Measurements from ENCODE around the gene MMAB.
A peak's percentile ranks its signal among the peaks of the same experiment; 100 is the strongest.

MMAB gene

DNA sequence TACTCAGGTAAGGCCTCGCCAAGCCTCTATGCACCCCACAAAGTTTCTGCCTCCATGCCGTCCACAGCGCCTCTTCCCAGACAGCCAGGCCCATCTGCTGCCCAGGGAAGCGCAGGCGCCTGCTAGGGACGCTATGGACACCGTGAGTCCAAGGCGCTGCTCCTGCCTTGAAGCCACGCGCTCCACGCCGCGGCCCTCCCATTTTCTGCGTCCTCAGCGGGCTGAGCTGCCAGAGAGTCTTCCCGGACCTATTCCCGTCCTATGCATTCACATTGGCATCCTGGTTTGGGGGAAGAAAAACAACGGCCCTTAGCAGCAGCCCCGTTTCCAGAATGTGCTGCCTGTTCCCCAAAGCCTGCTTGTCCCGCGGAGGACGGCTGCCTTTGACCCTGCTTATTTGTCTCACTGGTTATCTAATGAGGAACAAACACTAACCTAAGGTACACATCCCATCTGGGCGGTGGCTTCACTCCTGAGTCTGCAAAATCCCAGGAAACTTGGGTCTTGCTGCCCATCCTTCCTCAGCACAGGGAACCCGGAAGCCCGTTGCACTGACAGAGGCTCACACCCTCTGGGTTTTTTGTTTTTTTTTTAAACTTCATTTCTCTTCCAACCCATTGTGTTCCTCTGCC, 38.0 kb downstream of the MMAB start:
- DNase-seq = no peak

DNA sequence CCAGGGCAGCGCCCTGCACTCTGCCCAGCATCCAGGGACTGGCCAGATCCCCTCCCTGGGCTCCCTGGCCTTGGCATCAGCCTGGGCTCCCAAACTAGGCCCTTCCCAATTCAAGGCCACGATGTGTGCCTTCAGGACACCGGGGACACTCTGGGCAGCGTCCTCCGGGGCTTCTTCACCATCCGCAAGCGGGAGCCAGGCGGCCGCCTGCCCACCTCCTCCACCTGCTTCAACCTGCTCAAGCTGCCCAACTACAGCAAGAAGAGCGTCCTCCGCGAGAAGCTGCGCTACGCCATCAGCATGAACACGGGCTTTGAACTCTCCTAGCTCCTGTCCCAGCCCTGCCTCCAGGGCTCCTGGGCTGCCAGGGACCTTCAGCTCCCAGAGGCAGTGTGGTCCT, 38.8 kb downstream of the MMAB start:
- no peak for DNase-seq

DNA sequence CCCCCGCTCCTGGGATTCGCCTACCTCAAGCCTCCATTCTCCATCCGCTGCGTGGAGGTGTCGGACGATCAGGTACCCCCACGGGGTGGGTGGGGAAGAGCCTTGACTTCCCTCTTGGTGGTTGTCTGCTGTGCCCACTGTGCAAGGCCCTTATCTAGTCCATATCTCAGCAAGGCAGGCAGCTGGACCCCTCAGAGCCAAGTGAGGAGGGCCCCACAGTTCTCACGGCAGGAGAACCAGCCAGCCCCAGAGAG, 39.9 kb downstream of the MMAB start:
- DNase-seq = no peak

DNA sequence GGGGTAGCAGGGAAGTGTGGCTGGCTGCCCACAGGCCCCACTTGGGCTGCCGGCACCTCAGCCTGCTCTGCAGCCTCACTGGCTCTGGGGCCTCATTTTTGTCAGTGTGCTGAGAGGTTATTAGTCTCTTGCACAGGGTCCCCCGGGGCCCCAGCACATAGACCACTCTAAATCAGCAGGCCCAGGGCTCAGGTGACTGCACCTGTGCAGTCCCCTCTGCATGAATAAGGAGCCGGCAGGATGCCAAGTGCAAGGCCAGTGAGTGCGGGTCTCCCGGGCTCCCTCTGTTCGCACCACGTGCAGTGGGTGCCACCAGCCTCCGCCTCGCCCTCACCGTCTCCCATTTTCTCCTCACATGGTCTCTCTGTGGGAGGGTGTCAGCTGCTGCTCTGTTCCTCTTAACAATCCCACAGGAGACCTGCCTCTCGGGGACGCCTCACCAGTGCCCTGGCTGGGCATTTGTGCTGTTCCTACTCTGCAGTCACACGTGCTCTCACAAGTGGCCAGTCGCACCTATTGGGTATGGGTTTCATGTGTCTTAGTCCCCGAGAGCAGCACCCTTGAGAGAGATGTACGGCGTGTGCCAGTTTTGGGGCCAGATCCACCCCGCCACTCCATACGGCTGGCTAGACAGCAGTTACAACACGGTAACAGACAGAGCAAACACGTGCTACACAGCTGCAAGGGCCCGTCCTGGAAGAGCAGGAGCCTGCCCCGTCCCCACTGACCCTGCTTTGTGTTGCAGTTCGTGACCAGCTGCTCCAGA, 40.4 kb downstream of the MMAB start:
- DNase-seq = no peak

DNA sequence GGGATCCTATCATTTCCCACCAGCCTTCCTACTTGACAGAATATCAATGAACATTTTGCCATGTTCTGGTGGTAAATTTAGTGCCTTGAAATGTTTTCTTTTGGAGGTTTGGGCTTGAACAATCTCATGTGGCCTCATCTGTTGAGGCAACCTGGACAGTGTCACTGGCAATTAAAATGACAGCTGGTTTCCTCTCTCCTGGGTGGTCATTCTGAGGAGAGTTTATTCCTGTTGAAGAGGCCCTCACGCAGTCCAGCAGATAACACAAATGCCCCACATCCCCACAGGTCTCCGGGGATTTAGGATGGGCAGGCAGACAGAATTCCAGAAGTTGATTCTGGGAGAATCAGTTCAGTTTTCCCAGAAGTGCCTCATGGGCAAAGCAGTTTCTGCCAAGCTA, 41.9 kb downstream of the MMAB start:
- no peak for DNase-seq

DNA sequence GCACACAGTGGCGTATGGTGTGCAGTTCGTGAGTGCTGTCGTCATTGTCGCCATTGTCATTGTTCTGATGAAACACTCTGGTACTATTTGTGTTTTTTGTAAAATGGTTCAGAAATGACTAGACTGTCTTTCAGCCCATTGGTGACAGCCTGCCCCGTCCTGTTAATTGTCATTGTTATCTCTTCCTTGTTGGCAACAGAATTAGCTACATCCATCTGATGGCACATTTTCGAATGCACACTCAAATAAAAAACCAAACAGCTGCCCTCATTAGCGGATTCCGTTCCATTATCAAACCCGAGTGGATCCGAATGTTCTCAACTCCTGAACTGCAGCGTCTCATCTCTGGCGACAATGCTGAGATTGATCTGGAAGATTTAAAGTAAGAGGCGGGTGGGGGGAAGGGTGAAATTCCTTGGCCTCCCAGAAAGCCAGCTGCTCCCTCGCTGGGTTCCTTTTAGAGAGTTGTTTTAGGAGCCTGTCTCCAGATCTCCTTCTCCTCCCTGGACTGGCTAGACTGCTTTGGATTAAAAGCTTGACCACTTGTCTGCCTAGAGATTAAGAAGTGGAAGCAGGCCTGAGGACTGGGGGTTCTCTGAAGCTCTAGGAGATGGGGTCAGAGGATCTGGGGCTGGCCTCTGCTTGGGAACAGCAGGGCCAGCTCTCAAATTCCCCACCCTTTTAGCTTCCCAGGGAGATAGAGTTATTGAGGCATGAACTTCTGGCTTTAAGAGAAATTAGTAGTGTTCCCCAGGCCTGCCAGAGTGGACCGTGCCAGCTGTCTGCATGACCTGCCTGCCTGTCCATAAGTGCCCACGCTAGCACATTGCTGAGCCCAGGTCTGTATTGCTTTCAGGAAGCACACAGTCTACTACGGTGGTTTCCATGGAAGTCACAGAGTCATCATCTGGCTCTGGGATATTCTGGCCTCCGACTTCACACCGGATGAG, 43.3 kb downstream of the MMAB start:
- no peak for DNase-seq

DNA sequence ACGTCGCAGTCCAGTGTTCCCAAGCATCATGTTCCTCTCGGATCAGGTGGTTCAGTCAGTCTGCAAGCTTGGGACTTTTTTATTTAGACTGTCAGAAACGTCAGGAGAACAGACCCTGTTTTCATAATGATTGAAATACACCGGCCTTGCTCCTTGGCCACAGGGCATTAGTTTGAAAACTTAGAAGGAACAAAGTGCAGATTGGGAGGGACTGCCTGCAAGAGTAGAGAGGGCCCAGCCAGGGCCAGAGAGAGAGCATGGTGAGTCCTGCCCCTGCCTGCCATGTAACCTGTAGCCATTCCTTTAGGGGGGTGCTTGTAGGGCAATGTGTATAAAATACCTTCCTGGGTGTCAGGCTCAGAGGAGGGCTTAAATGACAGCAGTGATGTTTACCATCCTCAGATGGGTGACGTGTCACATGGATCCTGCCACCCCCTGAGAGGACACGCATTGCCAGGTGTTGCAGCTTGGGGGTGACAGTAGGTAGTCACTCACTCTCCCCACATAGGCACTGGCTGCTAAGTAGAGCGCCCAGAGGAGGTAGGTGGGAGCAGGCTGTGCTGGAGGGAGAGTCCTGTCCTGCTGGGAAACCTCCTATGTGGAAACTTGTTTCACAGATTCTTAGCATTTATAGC, 45.7 kb downstream of the MMAB start:
- no peak for DNase-seq

DNA sequence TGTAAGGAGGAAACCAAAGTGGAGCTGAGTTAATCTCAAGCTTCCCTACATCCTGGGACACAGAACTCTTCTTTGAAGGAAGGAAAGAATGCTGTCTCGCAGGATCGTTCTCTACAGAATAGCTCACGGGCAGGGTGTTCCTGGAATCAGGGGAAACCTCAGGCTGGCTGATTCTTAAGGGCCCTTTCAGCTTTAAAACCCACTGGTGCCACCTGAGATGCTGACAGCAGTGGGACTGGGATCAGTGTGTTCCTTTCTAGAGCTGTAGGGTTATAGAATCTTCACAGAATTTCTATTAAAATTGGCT, 48.1 kb downstream of the MMAB start:
- DNase-seq = no peak

DNA sequence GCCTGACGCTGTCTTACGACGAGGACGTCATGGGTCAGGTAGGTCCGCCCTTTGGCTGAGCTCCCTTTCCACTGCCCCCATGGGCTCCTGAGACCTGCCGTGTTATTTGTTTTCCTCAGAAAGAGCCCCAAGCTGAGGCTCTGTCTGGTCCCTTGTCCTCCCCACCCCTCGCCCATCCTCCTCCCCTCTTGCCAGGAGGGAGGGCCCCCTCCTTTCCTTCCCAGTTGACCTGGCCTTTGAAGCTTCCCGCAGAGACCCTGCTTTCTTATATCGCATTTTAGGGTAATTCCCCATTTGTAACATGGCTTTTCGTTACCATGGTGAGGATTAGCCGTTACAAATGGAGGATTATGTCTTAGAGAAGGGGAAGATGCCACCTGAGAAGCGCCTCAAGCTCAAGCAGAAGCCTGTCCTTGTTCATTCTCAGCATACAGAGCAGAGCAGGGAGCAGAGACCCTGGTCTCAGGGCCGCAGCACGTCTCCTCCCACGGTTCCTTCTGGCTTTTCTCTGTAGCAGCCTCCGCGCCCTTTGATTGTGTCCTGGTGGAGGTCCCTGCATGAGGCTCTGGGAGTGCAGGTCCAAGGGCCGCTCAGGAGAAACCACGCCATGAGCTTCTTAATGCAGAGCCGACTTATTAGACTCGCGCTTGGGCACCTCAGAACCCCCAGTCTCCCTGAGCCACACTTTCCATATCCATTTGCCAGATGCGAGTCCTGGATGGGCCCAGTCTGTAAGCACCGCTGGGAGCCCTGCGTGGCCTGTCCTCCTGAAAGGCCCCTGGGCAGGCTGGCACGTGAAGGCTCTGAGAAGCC, 48.6 kb downstream of the MMAB start:
- DNase-seq = no peak

DNA sequence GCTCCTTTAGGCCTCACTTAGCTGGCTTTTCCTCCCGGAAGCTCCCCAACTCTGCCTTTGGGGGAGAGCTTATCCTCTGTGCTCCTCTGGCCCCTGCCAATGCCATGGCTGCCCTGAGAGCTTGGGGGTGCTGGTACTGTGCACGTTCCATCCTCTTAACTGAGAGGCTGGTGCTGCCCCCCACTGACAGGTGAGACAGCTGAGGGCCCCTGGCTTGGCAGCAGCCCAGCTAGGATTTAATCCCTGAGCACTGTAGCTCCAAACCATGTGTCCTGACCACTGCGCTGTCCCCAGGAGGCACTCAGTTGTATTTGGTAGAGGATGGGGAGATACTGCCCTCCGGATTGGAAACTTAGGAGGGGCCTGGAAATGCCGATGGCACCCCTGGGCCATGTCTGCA, 49.8 kb downstream of the MMAB start:
- DNase-seq = no peak

DNA sequence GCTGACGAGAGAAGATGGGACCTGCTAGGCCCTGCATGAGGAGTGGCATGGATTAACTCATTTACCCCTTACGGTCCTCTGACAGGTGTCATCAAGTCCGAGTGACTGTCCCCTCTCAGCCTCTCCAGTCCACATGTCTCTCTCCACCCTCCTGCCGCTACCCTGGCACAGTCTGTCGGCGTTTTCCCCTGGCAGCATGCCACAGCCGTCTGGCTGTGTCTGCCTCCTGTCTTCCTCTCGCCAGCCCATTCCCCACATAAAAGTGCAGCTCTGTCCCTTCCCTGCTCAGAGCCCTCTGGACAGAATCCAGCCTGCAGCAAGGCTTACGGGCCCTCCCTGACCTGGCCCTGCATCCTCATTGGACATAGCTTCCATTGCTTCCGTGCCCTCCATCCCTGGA, 50.2 kb downstream of the MMAB start:
- no peak for DNase-seq

DNA sequence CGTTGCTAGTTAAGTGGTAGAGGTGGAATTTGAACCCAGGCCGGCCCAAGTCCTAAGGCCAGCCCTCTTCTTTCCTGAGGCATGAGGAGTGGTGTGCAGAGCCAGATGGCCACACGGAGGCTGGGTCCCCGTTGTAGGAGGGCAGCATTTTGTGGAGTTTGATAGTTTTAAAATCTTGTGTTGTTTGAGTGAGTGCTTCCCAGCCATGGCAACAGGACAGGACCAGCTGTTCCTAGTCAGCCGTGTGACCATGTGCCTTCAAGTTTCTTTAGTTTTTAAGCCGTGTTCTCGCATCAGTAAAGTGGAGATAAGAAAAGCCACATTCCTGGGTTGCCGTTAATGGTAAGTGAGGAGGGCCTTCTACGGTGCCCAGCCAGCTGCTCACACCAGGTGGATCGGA, 51.5 kb downstream of the MMAB start:
- DNase-seq = no peak

DNA sequence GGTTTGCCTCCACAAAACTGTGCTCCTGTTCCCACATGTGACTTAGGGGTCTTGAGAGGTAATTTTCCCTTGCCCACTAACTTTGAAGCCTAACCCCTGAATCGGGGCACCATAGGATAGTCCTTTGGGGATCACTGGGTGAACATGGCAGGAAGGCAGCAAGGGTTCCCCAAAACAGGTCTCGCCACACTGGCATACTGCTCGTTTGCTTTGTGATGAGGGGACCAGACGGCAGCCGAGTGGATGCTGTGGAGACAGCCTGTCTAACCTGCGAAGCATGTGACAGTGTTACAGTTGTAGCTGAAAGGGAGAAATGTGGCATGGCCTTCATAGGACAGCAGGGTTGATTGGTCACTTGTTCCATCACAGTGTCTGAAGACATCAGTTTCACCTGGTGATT, 53.5 kb downstream of the MMAB start:
- DNase-seq = no peak

DNA sequence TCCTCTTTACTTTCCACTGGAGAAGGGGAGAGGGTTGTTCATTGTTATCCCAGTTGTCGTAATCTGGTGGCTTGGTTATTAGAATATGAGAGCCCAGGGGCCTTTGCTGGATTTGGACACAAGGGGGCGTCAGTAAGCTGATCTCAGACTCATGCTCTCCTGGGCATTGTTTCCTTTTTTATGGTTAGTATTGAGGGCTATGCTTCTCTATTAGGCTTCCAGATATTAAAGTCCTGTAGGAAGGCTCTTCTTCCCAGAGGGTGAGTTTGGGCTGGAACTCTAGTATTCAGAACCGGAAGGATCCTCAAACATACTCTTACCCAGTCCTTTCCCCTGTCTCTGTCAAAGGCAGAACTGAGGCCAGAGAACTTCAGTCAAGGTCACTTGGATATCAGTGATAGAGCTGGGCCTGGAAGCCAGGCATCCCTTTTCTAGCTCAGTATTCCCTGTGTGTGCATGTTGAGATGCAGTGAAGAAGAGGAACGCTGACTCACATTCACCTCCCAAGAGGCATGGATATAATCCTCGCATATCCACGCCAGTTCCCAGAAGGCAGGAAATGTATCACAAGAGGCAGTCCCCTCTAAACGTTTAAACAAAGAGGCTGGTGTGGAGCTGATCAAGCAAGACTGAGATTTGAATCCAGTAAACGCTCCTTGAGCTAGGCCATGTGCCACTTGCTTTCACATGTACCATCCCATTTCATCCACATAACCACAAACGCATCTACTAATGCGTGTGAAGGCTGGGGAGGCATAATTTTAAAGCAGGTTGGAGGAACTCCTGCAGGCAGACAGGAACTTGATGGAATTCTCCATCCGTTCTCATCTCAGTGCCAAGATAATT, 54.3 kb downstream of the MMAB start:
- DNase-seq = peak; percentile 1

DNA sequence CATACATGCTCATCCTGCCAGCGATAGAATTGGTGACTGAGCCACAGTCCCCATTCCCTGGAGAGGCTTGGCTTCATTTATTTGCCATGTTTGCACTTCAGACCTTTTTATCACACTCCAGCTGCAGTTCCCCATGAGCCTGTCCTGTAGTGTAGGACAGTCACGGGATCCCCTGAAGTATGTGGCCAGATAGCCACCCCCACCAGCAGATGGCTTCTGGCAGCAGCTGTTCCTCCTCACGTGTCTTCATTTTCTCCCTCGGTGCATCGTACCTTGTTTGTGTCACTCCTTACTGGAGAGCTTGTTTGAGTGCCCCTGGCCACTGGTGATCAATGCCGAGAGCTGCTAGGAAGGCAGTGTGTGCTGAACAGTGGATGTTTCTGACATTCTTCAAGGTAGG, 55.7 kb downstream of the MMAB start:
- DNase-seq = no peak

DNA sequence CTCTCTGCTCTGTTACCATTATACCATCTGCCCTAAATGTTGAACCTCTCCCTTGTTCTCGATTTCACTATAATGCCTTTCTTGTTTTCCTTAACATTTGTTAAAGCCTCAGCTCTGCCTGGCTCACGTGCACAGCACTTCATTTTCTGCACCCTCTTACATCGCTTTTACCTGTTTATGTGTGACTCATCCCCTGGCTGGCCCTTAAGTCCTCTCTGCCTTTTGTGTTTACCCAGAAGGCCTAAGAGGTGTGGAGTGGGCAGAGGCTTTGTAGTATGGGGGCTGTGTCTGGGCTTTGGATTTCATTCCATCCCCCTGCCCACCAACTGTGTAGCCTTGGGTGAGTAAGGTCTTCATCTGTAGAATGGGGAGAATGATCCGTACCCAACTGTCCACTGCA, 59.3 kb downstream of the MMAB start:
- no peak for DNase-seq

DNA sequence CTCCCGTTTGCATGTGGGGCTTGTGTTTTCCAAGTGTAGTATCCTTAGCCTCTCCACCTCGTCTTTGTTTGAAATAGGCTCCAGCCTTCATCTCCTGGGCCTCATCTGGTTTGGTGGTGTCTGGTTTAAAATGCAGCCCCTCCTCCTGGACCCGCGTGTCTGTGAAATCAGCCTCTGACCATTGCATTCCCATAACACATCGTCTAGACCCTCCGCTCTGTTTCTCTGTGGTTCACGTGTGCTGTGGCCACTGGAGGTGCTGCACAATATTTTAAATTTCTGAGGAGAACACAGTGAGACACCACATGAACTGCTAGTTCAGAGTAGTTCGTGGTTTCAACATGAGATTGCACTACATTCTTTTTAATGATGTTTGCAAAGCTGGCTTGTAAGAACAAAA, 60.3 kb downstream of the MMAB start:
- DNase-seq = no peak

DNA sequence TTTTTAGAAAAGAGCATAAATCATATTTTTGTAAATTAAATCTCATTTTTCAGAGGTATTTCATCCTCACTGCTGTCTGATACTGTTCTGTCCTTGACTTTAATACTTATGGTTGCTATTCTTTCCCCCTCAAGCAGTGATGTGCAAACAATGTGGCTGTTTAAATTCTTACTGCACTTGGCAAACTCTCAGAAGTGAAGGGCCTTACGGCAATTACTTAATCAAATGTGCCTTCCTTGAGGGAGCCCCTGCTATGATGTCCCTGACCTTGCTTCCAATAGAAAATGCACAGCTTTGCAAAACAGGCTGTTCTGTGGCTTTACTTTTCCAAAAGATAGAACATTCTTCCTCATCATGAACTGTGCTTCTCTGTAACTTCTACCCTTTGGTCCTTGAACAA, 60.7 kb downstream of the MMAB start:
- DNase-seq = no peak

DNA sequence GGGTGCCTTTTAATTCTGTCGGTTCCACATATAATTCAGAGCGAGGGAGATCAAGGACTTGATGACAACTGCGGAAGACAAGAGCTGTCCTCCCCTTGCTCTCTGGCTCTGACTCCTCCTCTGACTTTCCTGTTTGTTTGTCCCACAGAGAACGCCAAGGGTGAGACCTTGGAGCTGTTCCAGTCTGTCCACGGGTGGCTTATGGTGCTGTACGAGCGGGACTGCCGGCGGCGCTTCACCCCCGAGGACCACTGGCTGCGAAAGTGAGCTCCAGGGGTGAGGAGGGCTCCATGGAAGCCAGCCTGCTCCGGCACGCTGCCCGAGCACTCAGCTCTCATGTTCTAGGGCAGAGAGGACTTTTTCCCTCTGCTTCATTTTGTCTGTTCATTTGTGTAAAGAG, 63.1 kb downstream of the MMAB start:
- no peak for DNase-seq

DNA sequence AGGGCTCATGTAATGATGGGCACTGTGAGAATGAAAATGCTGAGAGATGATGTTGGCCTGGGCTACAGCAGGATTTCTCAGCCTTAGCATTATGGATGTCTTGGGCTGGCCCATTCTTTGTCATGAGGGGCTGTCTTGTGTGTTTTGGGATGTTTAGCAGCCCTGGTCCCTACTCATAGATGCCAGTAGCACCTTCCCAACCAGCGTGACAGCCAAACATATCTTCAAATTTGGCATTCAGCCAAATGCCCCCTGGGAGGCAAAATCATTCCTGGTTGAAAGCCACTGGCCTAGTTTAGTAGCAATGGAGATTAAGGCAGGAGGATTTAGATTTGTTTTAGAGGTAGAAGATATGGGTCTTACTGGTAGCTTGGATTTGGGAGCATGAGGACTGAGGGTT, 69.2 kb downstream of the MMAB start:
- no peak for DNase-seq
